CD14-positive monocyte (primary cell): ENCODE data around the gene DCUN1D4. TPM values are rescaled to one million over a fixed set of nuclear protein-coding genes. Genes with fewer than 3 reads are reported as not detected.

ENCODE experiments used
- DNase-seq, 3 donors: peaks; one replicate each; pipeline ENCODE4 v3.0.0-alpha.2; 2011 to 2022
- H2AFZ ChIP-seq: 2 replicates; pipeline ENCODE4 v1.6.0; 2012; ENCODE audit warnings: mild to moderate bottlenecking, low read depth, low read length, inconsistent platforms; ENCODE audit not compliant: insufficient read depth, poor library complexity, severe bottlenecking
- H3K27ac ChIP-seq, 2 donors: 1 replicate in 1 of 2; 2 replicates in 1 of 2; pipeline ENCODE4 v1.5.1; 2012 to 2013; ENCODE audit warnings: low read length in 2 of 2, control low read depth in 1 of 2, inconsistent platforms in 1 of 2, low read depth in 1 of 2, mild to moderate bottlenecking in 1 of 2
- H3K27me3 ChIP-seq, 2 donors: one replicate each; pipeline versions ENCODE4 v1.6.0 to v1.6.1; 2011 to 2013; ENCODE audit warnings: low read length in 2 of 2; ENCODE audit not compliant: control insufficient read depth in 2 of 2, insufficient read depth in 2 of 2
- H3K36me3 ChIP-seq, 2 donors: replicated peaks in 1 of 2; 1 replicate in 1 of 2; 2 replicates in 1 of 2; pipeline versions ENCODE4 v1.5.1 to v1.6.1; 2012 to 2013; ENCODE audit warnings: low read length in 2 of 2, control low read depth in 1 of 2, inconsistent platforms in 1 of 2, mild to moderate bottlenecking in 1 of 2; ENCODE audit not compliant: insufficient read depth in 2 of 2, control insufficient read depth in 1 of 2
- H3K4me1 ChIP-seq, 2 donors: 1 replicate in 1 of 2; 2 replicates in 1 of 2; pipeline versions ENCODE4 v1.5.1 to v1.6.1; 2012 to 2013; ENCODE audit warnings: low read length in 2 of 2, control low read depth in 1 of 2, inconsistent platforms in 1 of 2, mild to moderate bottlenecking in 1 of 2, moderate library complexity in 1 of 2; ENCODE audit not compliant: insufficient read depth in 2 of 2, control insufficient read depth in 1 of 2
- H3K4me2 ChIP-seq: replicated peaks from 2 replicates; pipeline ENCODE3; 2012; ENCODE audit warnings: low read length, moderate library complexity, mild to moderate bottlenecking; ENCODE audit not compliant: poor library complexity, severe bottlenecking; ENCODE audit errors: extremely low read depth
- H3K4me3 ChIP-seq, 3 experiments: fragments of 200-600 bp in 1 of 3; sonication (generic) in 1 of 3; replicated peaks in 1 of 3; 1 replicate in 2 of 3; 2 replicates in 1 of 3; pipeline ENCODE4 v1.5.1; 2011 to 2013; ENCODE audit warnings: low read length in 3 of 3, mild to moderate bottlenecking in 3 of 3, control low read depth in 2 of 3, low read depth in 2 of 3, inconsistent platforms in 1 of 3, moderate library complexity in 1 of 3
- H3K79me2 ChIP-seq: 2 replicates; pipeline ENCODE4 v1.6.0; 2012; ENCODE audit warnings: mild to moderate bottlenecking, control low read depth, inconsistent platforms, low read length, moderate library complexity; ENCODE audit not compliant: insufficient read depth
- H3K9ac ChIP-seq: 2 replicates; pipeline ENCODE4 v1.6.0; 2017; ENCODE audit warnings: low read length, mild to moderate bottlenecking; ENCODE audit not compliant: insufficient read depth, poor library complexity, severe bottlenecking
- H3K9me3 ChIP-seq, 2 donors: replicated peaks in 1 of 2; 1 replicate in 1 of 2; 2 replicates in 1 of 2; pipeline versions ENCODE4 v1.5.1 to v1.6.1; 2012 to 2013; ENCODE audit warnings: low read length in 2 of 2, control low read depth in 1 of 2; ENCODE audit not compliant: control insufficient read depth in 1 of 2, insufficient read depth in 1 of 2
- H4K20me1 ChIP-seq: 2 replicates; pipeline ENCODE4 v1.6.0; 2012; ENCODE audit warnings: mild to moderate bottlenecking, low read length, control low read depth, moderate library complexity; ENCODE audit not compliant: insufficient read depth
- H3K27ac Mint-ChIP-seq, 7 donors: one replicate each; pipeline ENCODE4 v1.8.0; 2020; ENCODE audit warnings: mild to moderate bottlenecking in 7 of 7, mixed read lengths in 7 of 7, moderate library complexity in 6 of 7, inconsistent platforms in 2 of 7
- H3K27me3 Mint-ChIP-seq, 3 donors: one replicate each; pipeline ENCODE4 v1.8.0; 2021 to 2022; ENCODE audit warnings: low read depth in 3 of 3, mild to moderate bottlenecking in 3 of 3, mixed read lengths in 3 of 3, moderate library complexity in 3 of 3, inconsistent platforms in 1 of 3
- H3K36me3 Mint-ChIP-seq, 2 donors: one replicate each; pipeline ENCODE4 v1.8.0; 2020; ENCODE audit warnings: mixed read lengths in 2 of 2, inconsistent platforms in 1 of 2, mild to moderate bottlenecking in 1 of 2
- H3K4me1 Mint-ChIP-seq: one replicate; pipeline ENCODE4 v1.8.0; 2020; ENCODE audit warnings: mild to moderate bottlenecking, mixed read lengths
- H3K4me3 Mint-ChIP-seq, 2 donors: one replicate each; pipeline ENCODE4 v1.8.0; 2020; ENCODE audit warnings: mild to moderate bottlenecking in 2 of 2, mixed read lengths in 2 of 2, moderate library complexity in 1 of 2
- H3K9me3 Mint-ChIP-seq, 7 donors: one replicate each; pipeline ENCODE4 v1.8.0; 2020 to 2022; ENCODE audit warnings: mixed read lengths in 7 of 7, mild to moderate bottlenecking in 6 of 7, moderate library complexity in 6 of 7, inconsistent platforms in 2 of 7
- CTCF ChIP-seq: fragments of 200-600 bp; IDR thresholded peaks from one replicate; pipeline ENCODE4 v1.8.0; 2022; ENCODE audit warnings: antibody characterized with exemption, mild to moderate bottlenecking
- WGBS: methylation state at CpG from one replicate; pipeline ENCODE4 v1.1.5; 2013; ENCODE audit warnings: missing lambda C conversion rate; ENCODE audit not compliant: insufficient coverage; 5-methylcytosine and 5-hydroxymethylcytosine counted together
- intact Hi-C, 2 donors: fragments of 100-400 bp; cut with micrococcal nuclease; formaldehyde crosslinking; loops; one replicate each; pipeline versions ENCODE4 v1.15.0 to v1.15.1; 2023
- polyA plus RNA-seq, 3 donors: library from polyadenylated mRNA; depleted of rRNA in 1 of 3; unstranded in 2 of 3; stranded (reverse) in 1 of 3; fragments of 300-500 nt in 2 of 3; fragments of >200 nt in 1 of 3; fragmentation: Illumina TruSeq in 2 of 3; gene quantifications; 1 replicate in 2 of 3; 2 replicates in 1 of 3; pipeline ENCODE4 v1.2.3, GENCODE V29; 2012 to 2021

Gene DCUN1D4
- polyA plus RNA-seq, 3 donors: 4.7 to 15.2 (median 6.9) TPM

- no peak overlapping the region for H3K4me3 ChIP-seq
- DNase-seq: no peak
- Mint-ChIP-seq H3K9me3 (peaks cover 0 to under 1% (median 0%) of the 10 kb centered on the region in 7 donors), H3K27ac (no peak overlapping the region), H3K27me3 (no peaks in the 10 kb centered on the region), H3K4me1 (peaks cover 21% of the 10 kb centered on the region), H3K4me3 (no peak overlapping the region), H3K36me3 (peaks cover 0 to 11% of the 10 kb centered on the region in 2 donors)
- H3K27ac ChIP-seq: no peak overlapping the region
- peaks cover 0 to 3% of the 10 kb centered on the region in 2 donors for H3K4me1 ChIP-seq
- WGBS: 94% methylated on average over 3 of the region's 4 CpGs
- no peak overlapping the region for H3K4me2 ChIP-seq
- no peak overlapping the region for H2AFZ ChIP-seq
- no peak for TF ChIP-seq CTCF
- intact Hi-C loops: no loop called here
- no peak overlapping the region for H3K9ac ChIP-seq
- no peaks in the 10 kb centered on the region for H3K9me3 ChIP-seq
- peaks cover 59% of the 10 kb centered on the region for H3K79me2 ChIP-seq
- peaks cover 19% of the 10 kb centered on the region for H4K20me1 ChIP-seq
- no peaks in the 10 kb centered on the region for H3K36me3 ChIP-seq
- no peaks in the 10 kb centered on the region for H3K27me3 ChIP-seq
Observed at GRCh38 chr4:51850294-51850693, 7.3 kb downstream of the DCUN1D4 start.

DNA sequence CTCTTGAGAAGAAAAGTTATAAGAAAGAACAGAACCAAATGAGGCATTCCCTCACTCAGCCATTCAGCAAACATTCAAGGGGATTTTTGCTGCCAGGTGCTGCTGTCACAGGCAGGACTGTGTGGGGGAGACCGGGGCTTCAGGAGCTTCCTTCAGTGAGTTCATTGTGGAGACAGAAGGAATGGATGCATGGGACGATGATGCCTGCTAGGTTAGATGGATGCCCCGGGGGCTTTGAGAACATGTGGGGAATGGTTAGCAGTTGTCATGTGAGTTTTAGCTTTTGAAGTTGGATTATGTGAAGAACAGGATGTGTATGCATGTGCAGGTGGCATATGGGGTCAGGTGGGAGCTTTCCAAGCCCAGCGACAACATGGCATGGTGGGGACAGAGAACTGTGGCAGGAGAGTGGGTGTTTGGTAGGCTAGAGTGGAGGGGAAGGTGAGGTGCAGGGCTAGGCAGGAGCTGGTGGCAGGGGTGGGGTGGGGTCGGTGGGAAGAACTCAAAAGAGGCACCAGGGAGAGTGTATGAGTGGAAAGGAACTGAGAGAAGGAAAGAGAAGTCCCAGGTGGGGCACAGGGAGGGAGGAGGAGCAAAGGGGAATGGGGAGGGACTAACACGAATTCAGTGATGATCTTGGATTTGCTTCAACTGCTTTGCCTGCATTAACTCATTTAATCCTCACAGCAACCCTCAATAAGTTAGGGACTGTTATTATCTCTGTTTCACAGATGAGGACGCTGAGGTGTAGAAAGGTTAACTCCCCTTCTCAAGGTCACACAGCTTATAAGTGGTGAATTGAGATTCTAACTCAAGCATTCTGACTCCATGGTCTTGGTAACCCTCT is 8.4 kb downstream of the DCUN1D4 start:
- Histone ChIP-seq H3K4me1 (peaks cover 0 to 3% of the 10 kb centered on the region in 2 donors), H3K9ac (no peak overlapping the region), H3K9me3 (no peaks in the 10 kb centered on the region), H3K79me2 (peaks cover 51% of the 10 kb centered on the region), H3K36me3 (no peaks in the 10 kb centered on the region), H2AFZ (no peak overlapping the region), H3K27me3 (no peaks in the 10 kb centered on the region), H3K27ac (no peak overlapping the region), H3K4me2 (no peak overlapping the region), H4K20me1 (peaks cover 18% of the 10 kb centered on the region), H3K4me3 (no peak overlapping the region)
- H3K27ac Mint-ChIP-seq: peak overlapping the region in 1 of 7 donors; percentile 1
- WGBS: 80% methylated on average over 5 of the region's 7 CpGs
- H3K9me3 Mint-ChIP-seq: peaks cover 0 to 2% (median 0%) of the 10 kb centered on the region in 7 donors
- no peak overlapping the region for H3K4me3 Mint-ChIP-seq
- no peaks in the 10 kb centered on the region for H3K27me3 Mint-ChIP-seq
- no peak for DNase-seq
- no peak for TF ChIP-seq CTCF
- peaks cover 20% of the 10 kb centered on the region for H3K4me1 Mint-ChIP-seq
- intact Hi-C loops: no loop called here
- H3K36me3 Mint-ChIP-seq: peaks cover 0 to 11% of the 10 kb centered on the region in 2 donors
